Activated CD8-positive, alpha-beta T cell treated with anti-CD3 and anti-CD28 coated beads for 36 hours (primary cell): ENCODE measurements around the gene ZNF580. TPM values are rescaled to one million over a fixed set of nuclear protein-coding genes. Genes with fewer than 3 reads are reported as not detected.

Experiments
- ATAC-seq: fragments of 200-7000 bp; cut with Tn5 transposase; one replicate; pipeline ENCODE4 v1.10.0; 2021; ENCODE audit warnings: mild to moderate bottlenecking, moderate library complexity
- CTCF ChIA-PET: fragments of 350-600 bp; sonication (Branson Sonifier 250); formaldehyde crosslinking; loops from one replicate; lab custom pipeline; 2021; ENCODE audit warnings: antibody characterized with exemption; lab: Charles Lee
- POLR2A ChIA-PET: fragments of 350-600 bp; sonication (Branson Sonifier 250); formaldehyde crosslinking; loops from one replicate; lab custom pipeline; 2021; ENCODE audit warnings: antibody characterized with exemption; lab: Charles Lee
- DNase-seq: peaks from one replicate; pipeline ENCODE4 v3.0.0-alpha.2; 2020
- H3K27ac Mint-ChIP-seq: one replicate; pipeline ENCODE4 v1.8.0; 2021; ENCODE audit warnings: mild to moderate bottlenecking, mixed read lengths
- H3K27me3 Mint-ChIP-seq: one replicate; pipeline ENCODE4 v1.8.0; 2021; ENCODE audit warnings: mixed read lengths
- H3K36me3 Mint-ChIP-seq: one replicate; pipeline ENCODE4 v1.8.0; 2021; ENCODE audit warnings: low read depth, mixed read lengths
- H3K4me1 Mint-ChIP-seq: one replicate; pipeline ENCODE4 v1.8.0; 2021; ENCODE audit warnings: low read depth, mixed read lengths
- H3K4me3 Mint-ChIP-seq: one replicate; pipeline ENCODE4 v1.8.0; 2021; ENCODE audit warnings: mild to moderate bottlenecking, moderate library complexity, mixed read lengths
- H3K9me3 Mint-ChIP-seq: one replicate; pipeline ENCODE4 v1.8.0; 2021; ENCODE audit warnings: mixed read lengths
- CTCF ChIP-seq: fragments of 200-600 bp; IDR thresholded peaks from one replicate; pipeline ENCODE4 v1.8.0; 2022; ENCODE audit warnings: antibody characterized with exemption, mild to moderate bottlenecking
- intact Hi-C: fragments of 100-400 bp; cut with micrococcal nuclease; formaldehyde crosslinking; loops from one replicate; pipeline ENCODE4 v1.10.0; 2022
- total RNA-seq, 2 experiments: library from RNA; stranded (reverse); gene quantifications; one replicate each; pipeline ENCODE4 v1.2.3, GENCODE V29; 2021

The ZNF580 gene
- total RNA-seq, 2 experiments from 2014 or later = 24.8 to 26.2 TPM

- CTCF ChIA-PET = interaction anchor here (1.3 to 5.2 kb wide), 2 partner anchors 18 to 134 kb away, joined by 3 to 36 read pairs; no protein-coding TSS in a partner anchor
- peak overlapping the region; percentile 74 for H3K4me3 Mint-ChIP-seq
- DNase-seq (no peak), ATAC-seq (no peak)
- peaks cover 28% of the 10 kb centered on the region for H3K36me3 Mint-ChIP-seq
- no peak for TF ChIP-seq CTCF
- POLR2A ChIA-PET = no interaction called here
- H3K27me3 Mint-ChIP-seq = no peaks in the 10 kb centered on the region
- H3K27ac Mint-ChIP-seq = peak overlapping the region; percentile 82
- peaks cover 40% of the 10 kb centered on the region for H3K4me1 Mint-ChIP-seq
- intact Hi-C loops = loop anchor here (10.0 kb wide), 1 partner anchor 396 kb away; the partner anchor contains the start of gene PPP6R1
- H3K9me3 Mint-ChIP-seq = no peaks in the 10 kb centered on the region
Measured at GRCh38 chr19:55650602-55651230, 9.9 kb downstream of the ZNF580 start.

- H3K9me3 Mint-ChIP-seq = no peaks in the 10 kb centered on the region
- POLR2A ChIA-PET = no interaction called here
- peaks cover 40% of the 10 kb centered on the region for H3K4me1 Mint-ChIP-seq
- H3K27ac Mint-ChIP-seq = no peak overlapping the region
- CTCF ChIA-PET = no interaction called here
- DNase-seq (no peak), ATAC-seq (no peak)
- peaks cover 32% of the 10 kb centered on the region for H3K36me3 Mint-ChIP-seq
- no peak overlapping the region for H3K4me3 Mint-ChIP-seq
- H3K27me3 Mint-ChIP-seq = no peaks in the 10 kb centered on the region
- TF ChIP-seq CTCF = no peak
- intact Hi-C loops = loop anchor here (10.0 kb wide), 1 partner anchor 396 kb away; the partner anchor contains the start of gene PPP6R1
Measured at GRCh38 chr19:55651236-55651635, 10.4 kb downstream of the ZNF580 start.

- intact Hi-C loops = loop anchor here (10.0 kb wide), 1 partner anchor 398 kb away; the partner anchor contains the start of gene PPP6R1
- ATAC-seq = no peak
- peak overlapping the region; percentile 98 for H3K4me3 Mint-ChIP-seq
- ChIA-PET POLR2A (interaction anchor here (0.7 to 1.5 kb wide), 6 partner anchors 7 to 167 kb away, joined by 3 to 12 read pairs (median 4); partner anchors contain the start of gene ZNF581), CTCF (interaction anchor here (0.8 to 3.4 kb wide), 9 partner anchors 8 to 393 kb away, joined by 3 to 45 read pairs (median 4); partner anchors contain the start of gene ZNF581)
- H3K27me3 Mint-ChIP-seq = no peaks in the 10 kb centered on the region
- peaks cover 36% of the 10 kb centered on the region for H3K4me1 Mint-ChIP-seq
- H3K36me3 Mint-ChIP-seq = peaks cover 37% of the 10 kb centered on the region
- DNase-seq = no peak
- no peaks in the 10 kb centered on the region for H3K9me3 Mint-ChIP-seq
- TF ChIP-seq CTCF = no peak
- H3K27ac Mint-ChIP-seq = no peak overlapping the region
Measured at GRCh38 chr19:55652311-55653128, 11.7 kb downstream of the ZNF580 start.

GRCh38 chr19:55653651-55654322 is 13.0 kb downstream of the ZNF580 start:
- Mint-ChIP-seq H3K27ac (peak overlapping the region; percentile 99), H3K4me3 (peak overlapping the region; percentile 98), H3K9me3 (no peaks in the 10 kb centered on the region), H3K4me1 (peaks cover 42% of the 10 kb centered on the region), H3K36me3 (peaks cover 40% of the 10 kb centered on the region), H3K27me3 (no peaks in the 10 kb centered on the region)
- ATAC-seq (peak; percentile 45), DNase-seq (peak; percentile 97)
- ChIA-PET POLR2A (interaction anchor here (0.7 to 1.7 kb wide), 8 partner anchors 8 to 27 kb away, joined by 3 to 12 read pairs (median 4); partner anchors contain the start of gene ZNF581), CTCF (interaction anchor here (0.8 to 3.4 kb wide), 17 partner anchors 9 to 394 kb away, joined by 3 to 45 read pairs (median 6); partner anchors contain the start of genes FIZ1, ZNF524, ZNF581 and ZNF865)
- peak; percentile 99 for TF ChIP-seq CTCF
- intact Hi-C loops = loop anchor here (10.0 kb wide), 1 partner anchor 399 kb away; the partner anchor contains the start of gene PPP6R1
